H9 (cell line): Measurements from ENCODE around the gene ITGBL1. TPM values are rescaled to one million over a fixed set of nuclear protein-coding genes. Genes with fewer than 3 reads are reported as not detected.

Source experiments
- DNase-seq: peaks from one replicate; pipeline ENCODE4 v3.0.0-alpha.2; 2017
- H2AFZ ChIP-seq: one replicate; pipeline ENCODE4 v1.6.1; 2013; ENCODE audit warnings: mild to moderate bottlenecking, low read length, control low read depth, moderate library complexity
- H2AK5ac ChIP-seq: 2 replicates; pipeline ENCODE4 v1.6.1; 2013; ENCODE audit warnings: low read length, control low read depth, mixed read lengths; ENCODE audit not compliant: insufficient read length
- H2BK120ac ChIP-seq: one replicate; pipeline ENCODE4 v1.6.1; 2013; ENCODE audit warnings: low read depth, mild to moderate bottlenecking, low read length, control low read depth, inconsistent platforms; ENCODE audit not compliant: poor library complexity, severe bottlenecking
- H2BK12ac ChIP-seq: 2 replicates; pipeline ENCODE4 v1.6.1; 2013; ENCODE audit warnings: low read length, control low read depth, mixed read lengths, low read depth; ENCODE audit not compliant: insufficient read length
- H2BK15ac ChIP-seq: 2 replicates; pipeline ENCODE4 v1.6.1; 2013; ENCODE audit warnings: low read depth, low read length, control low read depth
- H2BK20ac ChIP-seq: one replicate; pipeline ENCODE4 v1.6.1; 2013; ENCODE audit warnings: low read depth, mild to moderate bottlenecking, low read length, control low read depth, inconsistent platforms; ENCODE audit not compliant: poor library complexity, severe bottlenecking
- H2BK5ac ChIP-seq: 2 replicates; pipeline ENCODE4 v1.6.1; 2013; ENCODE audit warnings: low read length, control low read depth, mixed read lengths; ENCODE audit not compliant: insufficient read length
- H3K14ac ChIP-seq: 2 replicates; pipeline ENCODE4 v1.6.1; 2013; ENCODE audit warnings: low read length, control low read depth; ENCODE audit not compliant: insufficient read depth
- H3K18ac ChIP-seq: 2 replicates; pipeline ENCODE4 v1.6.1; 2013; ENCODE audit warnings: low read depth, mild to moderate bottlenecking, mixed read lengths, low read length, control low read depth; ENCODE audit not compliant: insufficient read length
- H3K23ac ChIP-seq: 2 replicates; pipeline ENCODE4 v1.6.1; 2013; ENCODE audit warnings: low read length, control low read depth, mixed read lengths, low read depth; ENCODE audit not compliant: insufficient read length
- H3K23me2 ChIP-seq: 2 replicates; pipeline ENCODE4 v1.6.1; 2013; ENCODE audit warnings: low read depth, mild to moderate bottlenecking, mixed read lengths, low read length, control low read depth; ENCODE audit not compliant: insufficient read length, poor library complexity, severe bottlenecking
- H3K27ac ChIP-seq: 2 replicates; pipeline ENCODE4 v1.5.1; 2013; ENCODE audit warnings: low read length, control low read depth, mixed read lengths, low read depth; ENCODE audit not compliant: insufficient read length
- H3K27me3 ChIP-seq: 2 replicates; pipeline ENCODE4 v1.6.1; 2013; ENCODE audit warnings: low read length, control low read depth, inconsistent platforms; ENCODE audit not compliant: insufficient read depth
- H3K4ac ChIP-seq: 2 replicates; pipeline ENCODE4 v1.6.1; 2013; ENCODE audit warnings: low read depth, mild to moderate bottlenecking, control low read depth, inconsistent platforms, low read length, moderate library complexity
- H3K4me1 ChIP-seq: 2 replicates; pipeline ENCODE4 v1.6.1; 2013; ENCODE audit warnings: low read length, control low read depth, inconsistent platforms; ENCODE audit not compliant: insufficient read depth
- H3K4me2 ChIP-seq: 2 replicates; pipeline ENCODE4 v1.6.1; 2013; ENCODE audit warnings: low read length, control low read depth, mixed read lengths; ENCODE audit not compliant: insufficient read length, insufficient read depth
- H3K56ac ChIP-seq: 2 replicates; pipeline ENCODE4 v1.6.1; 2013; ENCODE audit warnings: low read depth, mild to moderate bottlenecking, mixed read lengths, low read length, control low read depth; ENCODE audit not compliant: insufficient read length
- H3K79me1 ChIP-seq: 2 replicates; pipeline ENCODE4 v1.6.1; 2013; ENCODE audit warnings: low read depth, mild to moderate bottlenecking, moderate library complexity, low read length, control low read depth, inconsistent platforms; ENCODE audit not compliant: insufficient read depth, poor library complexity, severe bottlenecking
- H3K79me2 ChIP-seq: 2 replicates; pipeline ENCODE4 v1.6.1; 2013; ENCODE audit warnings: low read length, control low read depth, inconsistent platforms; ENCODE audit not compliant: insufficient read depth
- H3K9ac ChIP-seq: 2 replicates; pipeline ENCODE4 v1.6.1; 2013; ENCODE audit warnings: low read length, control low read depth, mixed read lengths; ENCODE audit not compliant: insufficient read length; ENCODE audit errors: extremely low read depth
- H3K9me3 ChIP-seq: one replicate; pipeline ENCODE4 v1.6.1; 2013; ENCODE audit warnings: low read depth, low read length, inconsistent platforms; ENCODE audit not compliant: control insufficient read depth
- H3T11ph ChIP-seq: one replicate; pipeline ENCODE4 v1.6.1; 2013; ENCODE audit warnings: mild to moderate bottlenecking, low read length, control low read depth, inconsistent platforms
- H4K20me1 ChIP-seq: one replicate; pipeline ENCODE4 v1.6.1; 2013; ENCODE audit not compliant: control insufficient read depth, insufficient read length, insufficient read depth
- H4K5ac ChIP-seq: 2 replicates; pipeline ENCODE4 v1.6.1; 2013; ENCODE audit warnings: low read depth, mild to moderate bottlenecking, mixed read lengths, low read length, control low read depth; ENCODE audit not compliant: insufficient read length
- H4K8ac ChIP-seq: replicated peaks from 2 replicates; pipeline ENCODE4 v1.6.1; 2013; ENCODE audit warnings: low read length, control low read depth, mixed read lengths, low read depth; ENCODE audit not compliant: insufficient read length
- H4K91ac ChIP-seq: 2 replicates; pipeline ENCODE4 v1.6.1; 2013; ENCODE audit warnings: low read depth, mild to moderate bottlenecking, moderate library complexity, mixed read lengths, low read length, control low read depth; ENCODE audit not compliant: insufficient read length
- H3K27ac Mint-ChIP-seq, 3 experiments: 2 replicates in 2 of 3; 3 replicates in 1 of 3; pipeline ENCODE4 v1.8.0; 2020 to 2021; ENCODE audit warnings: mixed read lengths in 3 of 3, mild to moderate bottlenecking in 1 of 3, moderate library complexity in 1 of 3
- H3K27me3 Mint-ChIP-seq: 2 replicates; pipeline ENCODE4 v1.8.0; 2021; ENCODE audit warnings: low read depth, mild to moderate bottlenecking, moderate library complexity, mixed read lengths
- H3K36me3 Mint-ChIP-seq, 3 experiments: 2 replicates in 2 of 3; 3 replicates in 1 of 3; pipeline ENCODE4 v1.8.0; 2020 to 2021; ENCODE audit warnings: low read depth in 3 of 3, mixed read lengths in 3 of 3; ENCODE audit not compliant: insufficient read depth in 1 of 3
- H3K4me1 Mint-ChIP-seq, 2 experiments: 2 replicates each; pipeline ENCODE4 v1.8.0; 2020; ENCODE audit warnings: mixed read lengths in 2 of 2
- H3K4me3 Mint-ChIP-seq, 2 experiments: 2 replicates in 1 of 2; 3 replicates in 1 of 2; pipeline ENCODE4 v1.8.0; 2020 to 2021; ENCODE audit warnings: mild to moderate bottlenecking in 2 of 2, mixed read lengths in 2 of 2, moderate library complexity in 1 of 2
- H3K9me3 Mint-ChIP-seq, 2 experiments: 2 replicates in 1 of 2; 3 replicates in 1 of 2; pipeline ENCODE4 v1.8.0; 2020; ENCODE audit warnings: mild to moderate bottlenecking in 2 of 2, mixed read lengths in 2 of 2, moderate library complexity in 1 of 2
- CTCF ChIP-seq: fragments of 200-600 bp; sonication (generic); conservative IDR thresholded peaks from 3 replicates; pipeline ENCODE4 v1.8.0; 2021; ENCODE audit warnings: antibody characterized with exemption, mild to moderate bottlenecking
- WGBS: extraction: QIAGEN DNeasy Blood & Tissue Kit; methylation state at CpG from one replicate; pipeline ENCODE4 v1.1.7; 2013; ENCODE audit warnings: missing lambda C conversion rate, low lambda C conversion rate, mixed read lengths; ENCODE audit not compliant: insufficient read length; ENCODE audit errors: extremely low coverage; 5-methylcytosine and 5-hydroxymethylcytosine counted together
- total RNA-seq: library from RNA; stranded (reverse); gene quantifications from 2 replicates; pipeline ENCODE4 v1.2.1, GENCODE V29; 2021

The ITGBL1 gene
- total RNA-seq, 1 experiment from 2014 or later, result not detected

DNA sequence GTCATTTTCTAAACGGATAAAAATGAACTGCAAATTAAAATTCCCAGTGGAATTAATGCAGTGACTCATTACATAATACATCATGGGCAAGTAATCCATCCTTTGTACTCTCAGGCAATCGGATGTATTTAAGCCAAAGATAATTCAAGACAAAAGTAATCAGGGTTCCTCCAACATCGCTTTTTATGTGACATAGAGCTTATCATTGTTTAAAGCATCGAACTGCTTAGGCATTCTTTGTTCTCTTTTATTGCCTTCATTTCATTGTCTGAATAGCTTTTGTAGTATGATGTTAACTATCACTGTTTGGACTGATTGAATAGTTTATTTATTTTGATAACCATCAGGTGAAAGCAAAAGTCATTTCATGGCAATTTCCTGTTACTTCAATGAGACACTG, 209.4 kb downstream of the ITGBL1 start:
- no CpG with 5 or more reads among the region's 4 CpGs for WGBS
- Histone ChIP-seq H3K79me2 (no peaks in the 10 kb centered on the region), H3K23me2 (no peaks in the 10 kb centered on the region), H2AFZ (no peak overlapping the region), H3K18ac (no peak overlapping the region), H3K56ac (no peak overlapping the region), H3K9me3 (no peaks in the 10 kb centered on the region), H4K5ac (no peak overlapping the region), H4K20me1 (no peaks in the 10 kb centered on the region), H3K9ac (no peak overlapping the region), H3K79me1 (no peaks in the 10 kb centered on the region), H2BK15ac (no peak overlapping the region), H2BK20ac (no peak overlapping the region), H3K4me2 (no peak overlapping the region), H2AK5ac (no peak overlapping the region), H2BK12ac (no peak overlapping the region), H3K23ac (no peak overlapping the region), H3K14ac (no peak overlapping the region), H3K27me3 (no peaks in the 10 kb centered on the region), H3T11ph (no peak overlapping the region), H2BK120ac (no peak overlapping the region), H4K91ac (no peak overlapping the region), H3K27ac (no peak overlapping the region), H2BK5ac (no peak overlapping the region), H3K4ac (no peak overlapping the region), H3K4me1 (no peaks in the 10 kb centered on the region), H4K8ac (no peak overlapping the region)
- H3K4me1 Mint-ChIP-seq, result peaks cover 0 to 3% of the 10 kb centered on the region in 2 experiments; a peak in 1 of 4 replicates
- no peak overlapping the region for H3K4me3 Mint-ChIP-seq
- no peak for TF ChIP-seq CTCF
- no peaks in the 10 kb centered on the region for H3K9me3 Mint-ChIP-seq
- no peaks in the 10 kb centered on the region for H3K36me3 Mint-ChIP-seq
- DNase-seq, result no peak
- H3K27me3 Mint-ChIP-seq, result no peaks in the 10 kb centered on the region
- no peak overlapping the region for H3K27ac Mint-ChIP-seq
